ENCODE measurements around the gene TBX10. TPM values are rescaled to one million over a fixed set of nuclear protein-coding genes. Genes with fewer than 3 reads are reported as not detected.

Gene TBX10
- not detected in 2 replicates for total RNA-seq

GRCh38 chr11:67639438-67639859 lies at the start of gene TBX10:
Gene TBX10 (minus strand): TSS chr11:67639763. CDS start chr11:67639472, 291 bp downstream.

GRCh38 chr11:67674442-67674871 lies 34.9 kb upstream of the TBX10 start, which contains the start of gene ALDH3B2:
Gene ALDH3B2 (minus strand): TSS chr11:67674623. CDS start chr11:67666935, 7,688 bp downstream.

GRCh38 chr11:67629386-67630227 lies 10.0 kb downstream of the TBX10 start, which contains the start of gene NUDT8:
Gene NUDT8 (minus strand): TSS chr11:67629937. CDS start chr11:67629911, 26 bp downstream.

DNA sequence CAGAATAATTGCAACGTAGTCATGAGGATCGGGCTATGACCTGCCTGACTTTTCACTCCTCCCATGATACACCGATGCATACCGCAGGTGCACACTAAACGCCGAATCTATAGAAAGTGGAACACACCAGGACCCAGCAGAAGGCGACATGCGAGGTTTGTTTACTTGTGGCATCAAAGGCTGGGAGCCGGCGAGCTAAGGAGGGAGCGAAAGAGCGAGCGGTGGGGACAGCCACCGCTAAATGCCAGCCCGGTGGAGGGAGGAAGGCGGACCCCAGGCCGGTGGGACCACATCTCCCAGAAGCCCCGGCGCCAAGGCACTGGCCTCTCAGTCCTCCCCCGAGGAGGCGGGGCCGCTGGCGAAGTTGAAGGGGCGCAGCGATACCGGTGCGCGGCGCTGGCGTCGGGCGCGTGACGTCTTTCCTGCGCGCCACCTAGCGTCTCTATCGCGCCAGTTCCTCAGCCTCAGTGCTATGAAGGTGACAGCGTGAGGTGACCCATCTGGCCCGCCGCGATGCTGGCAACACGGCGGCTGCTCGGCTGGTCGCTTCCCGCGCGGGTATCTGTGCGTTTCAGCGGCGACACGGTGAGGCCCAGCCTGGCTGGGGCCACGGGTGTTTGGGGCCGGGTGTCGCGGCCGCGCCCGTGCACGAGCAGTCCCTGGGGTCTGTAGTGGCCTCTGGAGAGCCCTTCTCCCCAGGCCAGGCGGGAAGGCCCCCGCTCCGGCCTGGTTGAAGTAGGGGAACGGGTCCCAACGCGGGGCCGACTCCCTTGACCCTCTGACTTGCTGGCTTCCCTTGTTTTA lies 32.9 kb downstream of the TBX10 start, which contains the start of gene NDUFV1:
TSS of gene NDUFV1 (plus strand) at position 445 of the 804 bp plus-strand sequence. CDS start at position 514, 69 bp downstream.

DNA sequence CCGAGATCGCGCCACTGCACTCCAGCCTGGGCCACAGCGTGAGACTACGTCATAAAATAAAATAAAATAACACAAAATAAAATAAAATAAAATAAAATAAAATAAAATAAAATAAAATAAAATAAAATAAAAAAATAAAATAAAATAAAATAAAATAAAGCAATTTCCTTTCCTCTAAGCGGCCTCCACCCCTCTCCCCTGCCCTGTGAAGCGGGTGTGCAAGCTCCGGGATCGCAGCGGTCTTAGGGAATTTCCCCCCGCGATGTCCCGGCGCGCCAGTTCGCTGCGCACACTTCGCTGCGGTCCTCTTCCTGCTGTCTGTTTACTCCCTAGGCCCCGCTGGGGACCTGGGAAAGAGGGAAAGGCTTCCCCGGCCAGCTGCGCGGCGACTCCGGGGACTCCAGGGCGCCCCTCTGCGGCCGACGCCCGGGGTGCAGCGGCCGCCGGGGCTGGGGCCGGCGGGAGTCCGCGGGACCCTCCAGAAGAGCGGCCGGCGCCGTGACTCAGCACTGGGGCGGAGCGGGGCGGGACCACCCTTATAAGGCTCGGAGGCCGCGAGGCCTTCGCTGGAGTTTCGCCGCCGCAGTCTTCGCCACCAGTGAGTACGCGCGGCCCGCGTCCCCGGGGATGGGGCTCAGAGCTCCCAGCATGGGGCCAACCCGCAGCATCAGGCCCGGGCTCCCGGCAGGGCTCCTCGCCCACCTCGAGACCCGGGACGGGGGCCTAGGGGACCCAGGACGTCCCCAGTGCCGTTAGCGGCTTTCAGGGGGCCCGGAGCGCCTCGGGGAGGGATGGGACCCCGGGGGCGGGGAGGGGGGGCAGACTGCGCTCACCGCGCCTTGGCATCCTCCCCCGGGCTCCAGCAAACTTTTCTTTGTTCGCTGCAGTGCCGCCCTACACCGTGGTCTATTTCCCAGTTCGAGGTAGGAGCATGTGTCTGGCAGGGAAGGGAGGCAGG lies 56.0 kb downstream of the TBX10 start, which contains the start of gene GSTP1:
TSS of gene GSTP1 (plus strand) at position 566 of the 958 bp plus-strand sequence. CDS start at position 598, 32 bp downstream.

Other genes starting within 250 kb of the TBX10 start
- gene RAD9A, start 247.8 kb downstream of the TBX10 start, total RNA-seq, result 7.0 and 8.8 TPM in 2 replicates
- gene PPP1CA, start 237.9 kb downstream of the TBX10 start, total RNA-seq, result 103 and 165 TPM in 2 replicates
- not detected in 2 replicates for gene TBC1D10C, start 235.7 kb downstream of the TBX10 start, total RNA-seq
- gene CARNS1, start 224.1 kb downstream of the TBX10 start, total RNA-seq, result 0.51 and 2.0 TPM in 2 replicates
- gene RPS6KB2, start 211.3 kb downstream of the TBX10 start, total RNA-seq, result 31.0 and 43.7 TPM in 2 replicates
- 0.93 TPM in 1 of 2 replicates, not detected in the other for gene PTPRCAP, start 202.1 kb downstream of the TBX10 start, total RNA-seq
- 86.4 and 106 TPM in 2 replicates for gene CORO1B, start 196.3 kb downstream of the TBX10 start, total RNA-seq
- gene GPR152, start 187.0 kb downstream of the TBX10 start, total RNA-seq, result not detected in 2 replicates
- not detected in 2 replicates for gene CABP4, start 184.4 kb downstream of the TBX10 start, total RNA-seq
- 36.2 and 53.2 TPM in 2 replicates for gene TMEM134, start 170.5 kb downstream of the TBX10 start, total RNA-seq
- gene AIP, start 156.7 kb downstream of the TBX10 start, total RNA-seq, result 67.8 and 68.7 TPM in 2 replicates
- gene PITPNM1, start 134.4 kb downstream of the TBX10 start, total RNA-seq, result 13.4 and 43.6 TPM in 2 replicates
- gene CDK2AP2, start 131.6 kb downstream of the TBX10 start, total RNA-seq, result 26.0 and 47.0 TPM in 2 replicates
- gene CABP2, start 116.3 kb downstream of the TBX10 start, total RNA-seq, result not detected in 2 replicates
- gene GSTP1, start 56.0 kb downstream of the TBX10 start, total RNA-seq, result 1,049 and 1,088 TPM in 2 replicates
- gene NDUFV1, start 32.8 kb downstream of the TBX10 start, total RNA-seq, result 122 and 174 TPM in 2 replicates
- 10.0 and 19.4 TPM in 2 replicates for gene NUDT8, start 9.8 kb downstream of the TBX10 start, total RNA-seq
- not detected in 2 replicates for gene ACY3, start 11.0 kb upstream of the TBX10 start, total RNA-seq
- not detected in 2 replicates for gene ALDH3B2, start 34.9 kb upstream of the TBX10 start, total RNA-seq

Measured in pericardium fibroblast (primary cell).